ENCODE measurements around the gene TMX3.
A peak's percentile ranks its signal among the peaks of the same experiment; 100 is the strongest.

TMX3 gene, protein sequence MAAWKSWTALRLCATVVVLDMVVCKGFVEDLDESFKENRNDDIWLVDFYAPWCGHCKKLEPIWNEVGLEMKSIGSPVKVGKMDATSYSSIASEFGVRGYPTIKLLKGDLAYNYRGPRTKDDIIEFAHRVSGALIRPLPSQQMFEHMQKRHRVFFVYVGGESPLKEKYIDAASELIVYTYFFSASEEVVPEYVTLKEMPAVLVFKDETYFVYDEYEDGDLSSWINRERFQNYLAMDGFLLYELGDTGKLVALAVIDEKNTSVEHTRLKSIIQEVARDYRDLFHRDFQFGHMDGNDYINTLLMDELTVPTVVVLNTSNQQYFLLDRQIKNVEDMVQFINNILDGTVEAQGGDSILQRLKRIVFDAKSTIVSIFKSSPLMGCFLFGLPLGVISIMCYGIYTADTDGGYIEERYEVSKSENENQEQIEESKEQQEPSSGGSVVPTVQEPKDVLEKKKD

DNA sequence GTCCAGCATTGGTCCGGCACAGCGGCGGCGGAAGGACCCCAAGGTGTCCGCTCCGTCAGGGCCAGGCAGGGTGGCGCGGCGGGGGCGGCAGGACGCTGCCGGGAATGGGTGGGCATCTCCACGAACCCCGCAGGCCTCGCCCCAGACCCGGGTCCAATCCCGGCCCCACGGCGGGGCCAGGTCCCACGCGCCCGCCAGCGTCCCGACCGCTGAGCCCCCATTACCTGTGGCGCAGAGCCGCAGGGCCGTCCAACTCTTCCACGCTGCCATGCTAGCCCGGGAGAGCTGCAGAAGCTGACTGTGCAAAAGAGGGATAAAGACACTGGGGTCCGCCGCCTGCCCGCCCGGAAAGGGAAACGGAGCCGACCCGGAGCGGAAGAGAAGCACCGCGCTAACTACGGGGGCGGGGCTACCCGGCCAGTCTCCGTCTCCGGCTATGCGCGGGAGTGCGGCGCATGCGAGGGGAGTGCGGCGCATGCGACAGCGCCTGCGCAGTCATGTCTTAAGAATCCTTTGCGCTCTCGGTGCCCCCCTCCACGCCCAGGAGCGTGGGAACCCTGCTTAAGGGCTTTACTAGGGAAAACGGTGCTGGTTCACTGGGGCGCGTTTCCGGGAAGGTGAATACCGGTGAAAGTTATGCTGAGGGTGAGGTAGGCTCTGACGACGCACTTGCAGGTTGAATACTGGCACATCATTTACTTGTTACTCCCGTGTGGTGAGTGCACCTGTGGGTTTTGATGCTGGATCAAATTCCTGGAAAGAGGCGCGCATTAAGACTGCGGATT, at the start of gene TMX3:
Gene TMX3 (minus strand): TSS at position 397 of the 785 bp plus-strand sequence. CDS start 127 bp downstream, at position 270.
- DNase-seq (ENCODE audit: low read depth in 3 of 3) = peak; percentile 83 to 88 (median 87)

DNA sequence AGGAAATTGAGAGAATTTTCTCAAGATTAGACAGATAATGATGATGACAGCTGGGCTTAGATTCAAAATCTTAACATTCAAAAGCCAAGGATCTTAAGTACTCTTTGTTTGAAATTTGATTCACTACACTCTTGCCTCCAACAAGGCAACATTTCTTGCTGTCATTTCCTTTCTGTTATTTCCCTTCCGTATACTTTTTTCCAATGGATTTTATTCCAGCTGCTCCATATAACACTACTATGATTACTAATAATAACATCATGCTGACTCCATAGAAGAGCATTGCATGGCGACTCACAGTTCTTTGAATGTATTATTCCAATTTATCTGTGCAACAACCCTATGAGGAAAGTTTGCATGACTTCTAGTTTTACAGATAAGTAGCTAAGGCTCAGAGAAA, 49.1 kb upstream of the TMX3 start:
- DNase-seq (ENCODE audit: low read depth in 3 of 3) = no peak

DNA sequence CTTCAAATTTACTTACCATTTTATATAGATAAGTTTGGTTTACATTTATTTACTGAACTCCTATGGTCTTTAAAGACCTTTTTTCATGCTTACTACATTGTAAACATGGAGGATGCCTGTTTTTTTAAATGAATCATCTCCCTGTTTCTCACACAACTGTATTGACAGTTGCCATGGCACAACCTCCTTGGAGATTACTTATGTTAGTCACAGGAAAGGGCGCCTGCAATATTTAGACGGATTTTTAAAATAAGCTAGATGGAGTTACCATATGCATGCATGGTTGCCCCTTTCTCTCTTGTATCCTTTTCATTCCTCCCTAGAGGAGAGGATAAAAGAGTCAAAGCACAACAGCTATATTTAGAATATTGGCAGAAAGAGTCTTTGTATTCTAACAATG, 48.2 kb upstream of the TMX3 start:
- no peak for DNase-seq (ENCODE audit: low read depth in 3 of 3)

DNA sequence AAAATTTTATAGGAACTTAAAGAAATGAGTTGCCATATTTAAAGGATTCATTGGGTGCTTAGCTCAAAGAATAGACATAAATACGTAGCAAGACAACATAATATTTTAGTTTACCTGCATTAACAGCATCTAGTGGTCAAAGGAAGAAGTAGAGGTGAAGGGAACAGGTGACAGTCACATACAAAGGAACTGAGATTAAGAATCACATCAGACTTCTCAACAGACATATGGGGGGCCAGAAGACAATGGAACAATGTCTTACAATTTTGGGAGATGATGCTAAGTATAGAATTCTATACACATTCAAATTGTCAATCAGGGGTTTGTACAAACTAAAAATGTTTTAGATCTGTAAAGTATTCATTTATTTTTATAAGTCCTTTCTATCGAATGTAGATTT, 44.4 kb upstream of the TMX3 start:
- no peak for DNase-seq (ENCODE audit: low read depth in 3 of 3)

DNA sequence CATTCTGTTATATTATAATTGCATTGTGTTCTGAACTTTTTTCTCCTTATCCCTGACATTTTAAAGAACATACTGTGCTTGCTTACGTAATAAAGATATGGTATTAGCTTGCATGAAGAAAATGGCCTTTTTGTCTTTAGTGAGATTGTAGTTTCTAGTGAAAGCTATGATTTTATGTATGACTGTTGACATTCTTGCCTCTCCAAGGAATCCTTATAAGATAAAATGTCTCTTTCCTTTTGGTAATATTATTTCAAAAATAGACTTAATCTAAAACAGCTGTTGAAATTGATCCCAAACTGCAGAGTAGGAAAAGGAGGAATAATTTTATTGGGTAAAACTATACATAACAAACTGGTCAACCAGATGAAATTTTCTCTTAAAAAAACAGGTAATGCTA, 42.2 kb upstream of the TMX3 start:
- no peak for DNase-seq (ENCODE audit: low read depth in 3 of 3)

DNA sequence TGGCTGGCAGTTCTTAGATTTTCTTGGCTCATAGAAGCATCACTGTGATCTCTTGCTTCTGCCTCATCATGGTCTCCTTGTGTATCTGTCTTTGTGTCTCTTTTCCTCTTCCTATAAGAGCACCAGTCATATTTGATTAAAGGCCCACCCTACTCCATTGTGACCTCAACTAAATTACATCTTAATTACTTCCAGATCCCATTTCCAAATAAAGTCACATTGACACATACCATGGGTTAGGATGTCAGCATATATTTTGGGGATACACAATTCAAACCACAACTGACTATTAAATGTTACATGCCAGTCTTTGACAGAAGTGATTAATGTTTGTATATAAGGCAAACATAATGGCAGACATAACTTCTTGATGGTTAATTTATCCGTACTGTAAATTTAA, 27.3 kb upstream of the TMX3 start:
- no peak for DNase-seq (ENCODE audit: low read depth in 3 of 3)

DNA sequence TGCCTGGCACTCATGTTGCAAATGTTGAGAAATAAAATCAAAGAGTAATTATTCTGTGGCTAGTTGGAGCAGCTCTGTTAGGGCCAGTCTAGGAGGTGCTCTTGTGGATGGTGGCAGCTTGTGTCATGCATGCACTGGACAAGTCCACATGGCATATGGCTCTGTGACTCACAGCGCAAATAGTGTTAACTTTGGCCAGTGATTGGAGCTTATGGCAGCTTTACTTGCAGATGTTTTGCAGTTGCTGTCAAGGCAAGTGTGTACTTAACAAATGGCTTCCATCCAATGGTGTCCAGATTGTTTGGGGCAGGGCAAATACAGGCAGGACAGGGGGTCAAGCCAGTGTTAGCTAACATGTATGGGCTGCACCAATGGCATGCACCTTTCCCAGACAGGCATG, 26.1 kb upstream of the TMX3 start:
- DNase-seq (ENCODE audit: low read depth in 3 of 3) = no peak

DNA sequence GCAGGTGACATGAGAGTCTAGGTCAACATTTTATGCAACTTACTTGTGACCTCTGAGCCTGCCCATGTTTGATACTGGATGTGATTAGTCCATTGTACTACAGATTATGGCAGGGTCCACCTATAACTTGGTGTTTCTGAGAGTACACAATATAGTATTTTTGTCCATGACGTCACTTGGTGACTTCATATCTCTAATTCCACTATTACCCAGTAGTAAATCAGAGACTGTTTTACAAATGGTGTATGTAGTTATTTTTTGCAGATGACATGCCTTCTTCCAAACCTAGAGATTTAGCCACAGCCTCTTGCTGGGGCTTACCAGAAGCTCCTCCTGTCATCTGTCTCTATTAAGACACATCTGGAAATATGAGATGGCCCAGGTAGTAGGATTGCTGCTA, 24.6 kb upstream of the TMX3 start:
- no peak for DNase-seq (ENCODE audit: low read depth in 3 of 3)

DNA sequence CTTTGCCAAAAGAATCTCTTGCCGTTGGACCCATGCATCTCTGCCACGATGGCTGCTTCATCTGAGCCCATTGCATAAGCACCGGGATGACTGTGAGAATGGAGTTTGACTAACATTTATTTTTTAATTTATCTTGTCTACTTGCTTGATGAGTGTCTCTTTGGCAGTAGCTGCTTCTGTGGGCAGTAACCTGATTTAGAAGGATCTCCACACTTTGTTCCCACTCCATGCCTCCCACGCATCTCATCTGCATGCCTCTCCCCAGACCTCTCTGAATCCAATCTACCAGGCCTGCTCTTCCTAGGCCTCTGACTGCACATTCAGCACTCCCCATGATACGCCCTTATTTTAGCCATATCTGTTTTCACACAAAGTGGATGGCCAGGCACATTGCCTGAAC, 23.7 kb upstream of the TMX3 start:
- DNase-seq (ENCODE audit: low read depth in 3 of 3) = no peak

DNA sequence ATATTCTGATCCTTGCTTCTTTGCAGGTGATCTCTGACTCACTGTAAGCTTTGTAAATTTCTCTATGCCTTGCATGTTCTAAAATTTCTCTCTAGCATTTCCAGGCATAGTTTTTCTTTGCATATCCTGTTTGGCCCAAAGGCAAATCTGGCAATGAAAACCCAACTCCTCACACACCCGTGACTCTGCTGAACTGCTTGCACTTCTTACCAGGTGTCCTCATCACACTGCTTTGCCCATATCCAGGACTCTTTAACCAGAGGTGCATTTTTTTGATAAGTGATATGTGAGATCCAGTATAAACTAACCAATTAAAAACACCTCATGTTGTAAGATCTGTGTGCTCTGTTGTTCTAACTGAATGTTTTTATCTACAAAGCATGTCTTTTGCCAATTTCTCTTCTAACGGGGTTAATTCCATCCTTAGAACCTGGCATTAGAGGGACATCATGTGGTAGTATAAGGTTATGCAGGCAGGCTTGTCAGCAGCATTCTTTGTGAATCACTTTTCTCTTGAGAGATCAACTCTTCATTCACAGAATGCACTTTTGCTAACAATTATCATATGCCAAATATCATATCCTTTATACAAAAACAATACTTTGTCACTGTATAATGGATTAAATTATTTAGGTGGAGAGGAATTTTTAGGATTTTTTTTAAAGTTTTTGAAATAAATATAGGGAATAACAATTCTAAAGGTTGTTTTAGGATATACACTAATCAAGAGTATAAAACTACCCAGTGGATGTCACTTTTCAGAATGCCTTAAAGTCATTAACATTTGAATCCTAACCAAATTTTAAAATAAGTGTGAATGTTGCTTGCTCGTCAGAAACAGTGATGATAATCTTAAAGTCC, 20.8 kb upstream of the TMX3 start:
- DNase-seq (ENCODE audit: low read depth in 3 of 3) = no peak

DNA sequence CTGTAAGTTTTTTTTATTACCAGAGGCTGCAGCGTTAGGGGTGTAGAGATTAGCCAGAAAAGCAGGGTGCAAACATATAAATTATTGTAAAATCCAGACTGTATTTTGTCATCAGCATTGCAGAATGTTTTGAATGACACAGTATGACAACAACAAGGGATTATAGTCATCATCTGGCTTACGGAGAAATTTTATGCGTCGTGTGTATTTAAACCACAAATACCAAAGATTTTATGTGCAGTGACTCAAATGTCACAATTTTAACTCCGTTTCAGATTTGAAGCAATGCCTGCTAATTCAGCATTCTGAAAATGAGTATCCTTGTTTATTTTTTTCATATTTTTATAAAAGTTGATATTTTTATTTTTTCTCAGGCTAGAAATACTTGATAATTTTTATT, 19.4 kb upstream of the TMX3 start:
- no peak for DNase-seq (ENCODE audit: low read depth in 3 of 3)

DNA sequence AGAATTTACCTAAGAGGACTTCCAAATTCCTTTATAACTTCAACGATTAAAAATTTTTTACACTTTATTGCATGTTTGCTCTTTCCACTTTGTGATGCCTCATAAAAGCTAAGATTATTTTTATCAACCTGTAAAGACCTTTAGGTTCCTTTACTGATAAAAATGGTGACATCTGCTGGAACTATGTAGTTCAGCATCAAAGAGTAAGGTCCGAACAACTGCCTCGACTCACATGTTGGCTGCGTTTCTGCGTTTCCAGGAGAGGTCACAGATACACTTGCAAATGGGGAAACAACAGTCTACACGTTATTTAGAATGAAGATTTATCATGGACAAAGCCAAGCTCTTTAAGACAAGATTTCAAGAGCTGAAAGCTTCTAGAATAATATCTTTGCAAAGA, 18.8 kb upstream of the TMX3 start:
- DNase-seq (ENCODE audit: low read depth in 3 of 3) = no peak

DNA sequence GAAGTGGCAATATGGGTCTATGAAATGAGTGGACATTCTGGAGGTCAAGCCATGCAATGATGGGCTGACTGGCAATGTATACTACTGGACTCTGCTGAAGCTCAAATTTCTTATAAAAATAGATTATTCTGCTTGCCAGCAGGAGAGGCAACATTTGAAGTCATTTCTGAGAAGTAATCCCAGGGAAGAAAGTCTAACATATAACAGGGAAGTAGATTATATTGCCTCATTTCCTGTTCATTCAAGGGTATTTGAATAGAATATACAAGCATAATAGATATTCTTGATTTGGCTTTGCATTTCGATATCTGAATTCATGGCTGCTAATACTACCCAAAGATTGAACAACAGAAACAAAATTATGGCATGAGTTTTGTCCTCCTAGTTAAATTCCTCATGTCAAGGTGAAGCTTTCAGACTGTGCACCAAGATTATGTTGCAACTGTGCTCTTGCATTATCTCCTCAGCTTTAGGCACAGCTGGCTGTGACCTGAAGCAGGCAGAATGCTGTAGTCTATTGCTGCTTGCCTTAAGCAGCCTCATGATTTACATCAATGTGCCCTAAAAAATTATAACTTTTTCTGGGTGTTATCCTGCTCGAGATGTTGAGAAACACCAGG, 13.3 kb upstream of the TMX3 start:
- no peak for DNase-seq (ENCODE audit: low read depth in 3 of 3)

DNA sequence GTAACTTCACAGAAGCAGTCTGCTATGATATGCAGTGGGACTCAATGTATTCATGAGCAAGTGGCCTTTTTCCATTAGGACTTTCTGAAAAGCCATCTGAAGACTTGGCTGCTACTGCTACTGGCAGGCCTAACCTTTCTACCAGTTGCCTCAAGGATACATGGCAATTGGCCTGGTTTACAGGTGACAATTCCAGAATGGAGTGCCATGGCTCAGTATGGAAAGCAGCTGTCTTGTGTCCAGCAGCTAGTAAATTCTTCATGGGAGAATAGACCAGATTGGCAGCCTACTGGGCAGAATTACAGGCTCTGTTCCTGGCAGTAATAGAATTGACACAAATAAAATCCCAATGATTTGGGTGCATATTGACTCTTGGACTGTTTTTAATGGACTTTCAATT, 12.6 kb upstream of the TMX3 start:
- DNase-seq (ENCODE audit: low read depth in 3 of 3) = no peak

DNA sequence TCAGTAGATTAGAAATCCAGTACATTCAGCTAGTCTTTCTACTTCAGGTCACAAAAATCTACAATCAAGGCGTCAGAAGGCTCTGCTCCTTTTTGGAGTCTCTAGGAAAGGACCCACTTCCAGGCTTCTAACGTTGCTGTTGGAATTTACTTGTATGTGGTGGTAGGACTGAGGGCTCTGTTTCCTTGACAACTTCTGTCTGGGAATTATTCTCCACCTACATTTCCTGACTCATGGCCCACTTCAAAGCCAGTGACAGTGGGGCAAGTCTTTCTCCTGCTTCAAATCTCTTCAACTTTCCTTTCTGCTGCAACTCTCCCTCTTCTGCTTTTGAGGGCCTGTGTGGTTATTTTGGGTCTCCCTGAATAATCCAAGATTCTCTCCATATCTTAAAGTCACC, 10.4 kb upstream of the TMX3 start:
- no peak for DNase-seq (ENCODE audit: low read depth in 3 of 3)

DNA sequence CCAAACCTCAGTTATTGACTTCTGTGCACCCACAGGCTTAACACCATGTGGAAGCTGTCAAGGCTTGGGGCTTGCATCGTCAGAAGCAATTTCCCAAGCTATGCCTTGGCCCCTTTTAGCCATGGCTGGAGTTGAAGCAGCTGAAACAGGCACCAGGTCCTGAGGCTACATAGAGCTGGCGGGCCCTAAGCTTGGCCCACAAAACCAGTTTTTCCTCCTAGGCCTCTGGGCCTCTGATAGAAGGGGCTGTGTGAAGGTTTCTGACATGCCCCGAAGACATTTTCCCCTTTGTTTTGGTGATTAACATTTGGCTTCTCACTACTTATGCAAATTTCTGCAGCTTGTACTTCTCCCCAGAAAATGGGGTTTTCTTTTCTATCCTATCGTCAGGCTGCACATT, 9.1 kb upstream of the TMX3 start:
- DNase-seq (ENCODE audit: low read depth in 3 of 3) = no peak

DNA sequence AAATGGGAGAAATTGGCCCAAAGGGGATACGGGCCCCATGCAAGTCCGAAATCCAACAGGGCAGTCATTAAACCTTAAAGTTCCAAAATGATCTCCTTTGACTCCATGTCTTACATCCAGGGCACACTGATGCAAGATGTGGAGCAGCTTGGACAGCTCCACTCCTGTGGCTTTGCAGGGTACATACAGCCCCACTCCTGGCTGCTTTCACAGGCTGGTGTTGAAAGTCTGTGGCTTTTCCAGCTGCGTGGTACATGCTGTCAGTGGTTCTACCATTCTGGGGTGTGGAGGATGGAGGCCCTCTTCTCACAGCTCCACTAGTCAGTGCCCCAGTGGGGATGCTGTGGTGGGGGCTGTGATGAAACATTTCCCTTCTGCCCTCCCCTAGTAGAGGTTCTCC, 8.6 kb upstream of the TMX3 start:
- no peak for DNase-seq (ENCODE audit: low read depth in 3 of 3)

DNA sequence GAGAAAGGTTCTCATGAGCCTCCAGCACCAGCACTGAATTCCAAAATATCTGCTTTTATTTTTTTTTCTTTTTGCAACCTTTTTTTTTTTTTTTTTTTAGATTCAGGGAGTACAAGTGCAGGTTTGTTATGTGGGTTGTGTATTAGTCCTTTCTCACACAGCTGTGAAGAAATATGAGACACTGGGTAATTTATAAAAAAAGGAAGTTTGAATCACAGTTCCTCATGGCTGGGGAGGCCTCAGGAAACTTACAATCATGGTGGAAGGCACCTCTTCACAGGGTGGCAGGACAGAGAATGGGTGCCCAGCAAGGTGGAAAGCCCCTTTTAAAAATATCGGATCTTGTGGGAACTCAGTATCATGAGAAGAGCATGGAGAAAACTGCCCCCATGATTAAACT, 7.9 kb upstream of the TMX3 start:
- no peak for DNase-seq (ENCODE audit: low read depth in 3 of 3)

DNA sequence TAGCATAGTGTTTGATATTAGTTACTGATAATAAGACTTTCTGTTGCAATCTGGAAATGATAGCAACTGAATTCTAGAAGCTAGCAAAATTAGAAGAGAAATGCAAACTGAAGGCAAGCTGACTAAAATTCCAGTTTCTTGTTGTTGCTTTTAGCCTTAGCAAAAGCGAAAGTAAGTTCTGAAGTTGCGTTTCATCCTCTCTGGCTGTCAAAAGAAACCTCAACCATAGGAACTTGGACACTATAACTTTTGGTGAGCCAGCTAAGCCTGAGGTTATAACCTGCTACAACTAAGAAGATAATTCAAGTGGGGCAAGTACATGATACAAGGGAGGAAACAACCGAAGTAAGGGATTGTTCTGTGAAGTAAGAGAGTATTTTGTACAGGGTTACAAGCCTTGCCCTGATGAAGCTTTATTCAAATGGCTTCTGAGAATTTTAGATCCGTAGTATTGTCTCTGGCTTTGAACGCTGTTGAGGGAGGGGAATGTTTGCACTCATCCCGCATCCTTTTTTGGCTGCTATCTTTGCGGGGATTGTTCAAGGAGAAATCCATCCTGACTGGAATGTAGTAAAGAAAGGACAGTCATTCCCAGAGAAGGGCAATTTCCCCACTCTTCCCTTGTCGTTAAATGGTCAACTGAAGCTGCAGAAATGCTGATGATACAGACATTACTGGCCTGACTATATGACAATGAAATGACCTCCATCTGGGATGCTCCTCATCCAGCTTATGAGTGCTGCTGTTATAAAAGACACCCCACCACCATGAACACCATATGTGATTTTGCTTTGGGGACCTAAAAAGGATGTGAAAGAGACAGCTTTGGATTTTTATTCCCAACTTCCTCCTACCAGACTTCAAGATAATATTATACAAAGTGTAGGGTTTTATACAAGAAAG, 7.0 kb upstream of the TMX3 start:
- no peak for DNase-seq (ENCODE audit: low read depth in 3 of 3)

DNA sequence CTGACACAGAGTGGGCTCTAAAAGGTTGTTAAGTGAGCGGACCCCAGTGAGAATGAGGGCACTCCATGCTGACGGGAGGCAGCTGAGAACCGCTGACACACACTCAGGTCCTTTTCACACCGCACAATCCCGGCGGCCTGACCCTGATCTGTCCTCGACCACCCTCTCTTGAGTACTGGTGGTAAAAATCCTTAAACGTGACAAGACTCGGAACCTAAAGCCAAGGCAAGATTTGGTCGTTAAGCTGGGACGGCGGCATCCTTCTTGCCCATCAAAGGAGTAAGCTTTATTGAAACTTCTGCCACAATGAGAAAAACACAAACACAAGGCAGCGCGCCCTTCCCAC, 569 bp downstream of the TMX3 start:
- no peak for DNase-seq (ENCODE audit: low read depth in 3 of 3)

DNA sequence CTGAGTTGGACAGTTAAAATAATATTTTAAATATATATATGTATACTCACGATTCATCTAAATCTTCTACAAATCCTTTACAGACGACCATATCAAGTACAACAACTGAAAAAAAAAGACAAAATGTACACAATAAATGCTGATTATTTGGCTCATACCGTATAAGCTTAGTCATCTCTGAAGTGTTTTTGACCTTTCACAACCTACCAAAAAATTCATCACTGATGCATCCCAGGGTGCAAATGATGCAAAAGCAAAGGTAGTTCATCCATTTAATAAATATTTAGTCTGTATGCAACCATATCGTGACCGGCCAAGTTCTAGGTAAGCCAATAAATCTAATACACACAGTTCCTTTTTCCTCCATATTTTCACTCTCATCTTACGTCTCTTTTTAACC, 1.1 kb downstream of the TMX3 start:
- DNase-seq (ENCODE audit: low read depth in 3 of 3) = no peak
